ENCODE results near the gene THADA. TPM values are rescaled to one million over a fixed set of nuclear protein-coding genes. Genes with fewer than 3 reads are reported as not detected.

Gene THADA
- total and polyA plus RNA-seq, 5 donors from 2014 or later: 19.1 to 52.9 (median 20.2) TPM

GRCh38 chr2:43254331-43254730, 341.5 kb downstream of the THADA start:
- Histone ChIP-seq H3K4me1 (ENCODE audit: control insufficient read depth, insufficient read depth, low read length, poor library complexity, severe bottlenecking) (no peaks in the 10 kb centered on the region), H3K9me3 (ENCODE audit: control insufficient read depth in 2 of 2, low read length in 2 of 2) (no peaks in the 10 kb centered on the region), H3K4me3 (ENCODE audit: low read depth, low read length) (no peak overlapping the region), H3K27me3 (ENCODE audit: control insufficient read depth, insufficient read depth, low read length) (no peaks in the 10 kb centered on the region), H3K27ac (ENCODE audit: insufficient read depth, low read length, poor library complexity, severe bottlenecking) (no peak overlapping the region), H3K36me3 (ENCODE audit: control insufficient read depth, insufficient read depth, low read length) (peaks cover 23% of the 10 kb centered on the region)
- DNase-seq (no peak), ATAC-seq (ENCODE audit: low read depth in 2 of 2) (no peak)
- Mint-ChIP-seq H3K36me3 (peaks cover 17% of the 10 kb centered on the region), H3K4me1 (no peaks in the 10 kb centered on the region), H3K27ac (peak overlapping the region in 1 of 3 donors; percentile 30), H3K27me3 (no peaks in the 10 kb centered on the region), H3K4me3 (no peak overlapping the region), H3K9me3 (no peaks in the 10 kb centered on the region)

GRCh38 chr2:43251171-43251731, 344.6 kb downstream of the THADA start:
- Histone ChIP-seq H3K27me3 (ENCODE audit: control insufficient read depth, insufficient read depth, low read length) (no peaks in the 10 kb centered on the region), H3K9me3 (ENCODE audit: control insufficient read depth in 2 of 2, low read length in 2 of 2) (no peaks in the 10 kb centered on the region), H3K36me3 (ENCODE audit: control insufficient read depth, insufficient read depth, low read length) (peaks cover 8% of the 10 kb centered on the region), H3K4me1 (ENCODE audit: control insufficient read depth, insufficient read depth, low read length, poor library complexity, severe bottlenecking) (no peaks in the 10 kb centered on the region), H3K4me3 (ENCODE audit: low read depth, low read length) (no peak overlapping the region), H3K27ac (ENCODE audit: insufficient read depth, low read length, poor library complexity, severe bottlenecking) (no peak overlapping the region)
- ATAC-seq (ENCODE audit: low read depth in 2 of 2) (no peak), DNase-seq (no peak)
- Mint-ChIP-seq H3K4me3 (no peak overlapping the region), H3K4me1 (peaks cover 0 to 4% (median 1%) of the 10 kb centered on the region in 4 donors), H3K9me3 (no peaks in the 10 kb centered on the region), H3K36me3 (peaks cover 17% of the 10 kb centered on the region), H3K27ac (peak overlapping the region in 1 of 3 donors; percentile 63), H3K27me3 (no peaks in the 10 kb centered on the region)

GRCh38 chr2:43250015-43250414, 345.8 kb downstream of the THADA start:
- ATAC-seq (ENCODE audit: low read depth in 2 of 2): no peak
- no peaks in the 10 kb centered on the region for H3K27me3 Mint-ChIP-seq
- Histone ChIP-seq H3K36me3 (ENCODE audit: control insufficient read depth, insufficient read depth, low read length) (peaks cover 3% of the 10 kb centered on the region), H3K4me3 (ENCODE audit: low read depth, low read length) (no peak overlapping the region), H3K4me1 (ENCODE audit: control insufficient read depth, insufficient read depth, low read length, poor library complexity, severe bottlenecking) (no peaks in the 10 kb centered on the region), H3K27me3 (ENCODE audit: control insufficient read depth, insufficient read depth, low read length) (no peaks in the 10 kb centered on the region), H3K9me3 (ENCODE audit: control insufficient read depth in 2 of 2, low read length in 2 of 2) (no peaks in the 10 kb centered on the region), H3K27ac (ENCODE audit: insufficient read depth, low read length, poor library complexity, severe bottlenecking) (no peak overlapping the region)
- H3K4me1 Mint-ChIP-seq: peaks cover 0 to 4% (median 1%) of the 10 kb centered on the region in 4 donors
- H3K9me3 Mint-ChIP-seq: no peaks in the 10 kb centered on the region
- peak overlapping the region in 1 of 3 donors; percentile 1 for H3K27ac Mint-ChIP-seq
- peaks cover 17% of the 10 kb centered on the region for H3K36me3 Mint-ChIP-seq
- no peak overlapping the region for H3K4me3 Mint-ChIP-seq
- DNase-seq: no peak

- H3K4me3 ChIP-seq (ENCODE audit: low read depth, low read length): no peak overlapping the region
- H3K36me3 ChIP-seq (ENCODE audit: control insufficient read depth, insufficient read depth, low read length): peaks cover 7% of the 10 kb centered on the region
- no peaks in the 10 kb centered on the region for H3K9me3 Mint-ChIP-seq
- no peaks in the 10 kb centered on the region for H3K27me3 Mint-ChIP-seq
- no peak for DNase-seq
- no peak overlapping the region for H3K27ac Mint-ChIP-seq
- H3K4me3 Mint-ChIP-seq: no peak overlapping the region
- H3K27ac ChIP-seq (ENCODE audit: insufficient read depth, low read length, poor library complexity, severe bottlenecking): no peak overlapping the region
- peaks cover 0 to 4% (median 1%) of the 10 kb centered on the region in 4 donors for H3K4me1 Mint-ChIP-seq
- H3K36me3 Mint-ChIP-seq: peaks cover 11% of the 10 kb centered on the region
- H3K27me3 ChIP-seq (ENCODE audit: control insufficient read depth, insufficient read depth, low read length): no peaks in the 10 kb centered on the region
- ATAC-seq (ENCODE audit: low read depth in 2 of 2): no peak
- no peaks in the 10 kb centered on the region for H3K9me3 ChIP-seq (ENCODE audit: control insufficient read depth in 2 of 2, low read length in 2 of 2)
- H3K4me1 ChIP-seq (ENCODE audit: control insufficient read depth, insufficient read depth, low read length, poor library complexity, severe bottlenecking): no peaks in the 10 kb centered on the region
These were observed 347.2 kb downstream of the THADA start for GRCh38 chr2:43248621-43249020.

- no peak overlapping the region for H3K27ac ChIP-seq (ENCODE audit: insufficient read depth, low read length, poor library complexity, severe bottlenecking)
- Mint-ChIP-seq H3K9me3 (no peaks in the 10 kb centered on the region), H3K27me3 (no peaks in the 10 kb centered on the region), H3K27ac (peak overlapping the region in 1 of 3 donors; percentile 36), H3K4me1 (peaks cover 0 to 4% (median 1%) of the 10 kb centered on the region in 4 donors), H3K4me3 (no peak overlapping the region), H3K36me3 (peaks cover 11% of the 10 kb centered on the region)
- H3K4me3 ChIP-seq (ENCODE audit: low read depth, low read length): no peak overlapping the region
- no peaks in the 10 kb centered on the region for H3K27me3 ChIP-seq (ENCODE audit: control insufficient read depth, insufficient read depth, low read length)
- no peaks in the 10 kb centered on the region for H3K9me3 ChIP-seq (ENCODE audit: control insufficient read depth in 2 of 2, low read length in 2 of 2)
- no peak for DNase-seq
- peaks cover 9% of the 10 kb centered on the region for H3K36me3 ChIP-seq (ENCODE audit: control insufficient read depth, insufficient read depth, low read length)
- no peak for ATAC-seq (ENCODE audit: low read depth in 2 of 2)
- H3K4me1 ChIP-seq (ENCODE audit: control insufficient read depth, insufficient read depth, low read length, poor library complexity, severe bottlenecking): no peaks in the 10 kb centered on the region
These were observed 349.2 kb downstream of the THADA start for GRCh38 chr2:43246641-43247040.

- H3K4me1 ChIP-seq (ENCODE audit: control insufficient read depth, insufficient read depth, low read length, poor library complexity, severe bottlenecking): no peaks in the 10 kb centered on the region
- peaks cover 12% of the 10 kb centered on the region for H3K36me3 ChIP-seq (ENCODE audit: control insufficient read depth, insufficient read depth, low read length)
- no peaks in the 10 kb centered on the region for H3K9me3 ChIP-seq (ENCODE audit: control insufficient read depth in 2 of 2, low read length in 2 of 2)
- ATAC-seq (ENCODE audit: low read depth in 2 of 2) (no peak), DNase-seq (no peak)
- H3K4me3 ChIP-seq (ENCODE audit: low read depth, low read length): no peak overlapping the region
- no peaks in the 10 kb centered on the region for H3K27me3 ChIP-seq (ENCODE audit: control insufficient read depth, insufficient read depth, low read length)
- peaks cover 8% of the 10 kb centered on the region for H3K36me3 Mint-ChIP-seq
- H3K27ac ChIP-seq (ENCODE audit: insufficient read depth, low read length, poor library complexity, severe bottlenecking): no peak overlapping the region
- H3K27ac Mint-ChIP-seq: peak overlapping the region in 2 of 3 donors; percentile 46 to 88
- H3K4me3 Mint-ChIP-seq: peak overlapping the region in 1 of 4 donors; percentile 43
- H3K4me1 Mint-ChIP-seq: peaks cover 5 to 15% (median 8%) of the 10 kb centered on the region in 4 donors
- H3K27me3 Mint-ChIP-seq: no peaks in the 10 kb centered on the region
- no peaks in the 10 kb centered on the region for H3K9me3 Mint-ChIP-seq
These were observed 354.3 kb downstream of the THADA start for GRCh38 chr2:43241558-43241957.

- H3K4me1 ChIP-seq (ENCODE audit: control insufficient read depth, insufficient read depth, low read length, poor library complexity, severe bottlenecking): no peaks in the 10 kb centered on the region
These were observed 355.1 kb downstream of the THADA start for GRCh38 chr2:43240766-43241150.

More at GRCh38 chr2:43240766-43241150, 355.1 kb downstream of the THADA start:
- H3K36me3 Mint-ChIP-seq: peaks cover 8% of the 10 kb centered on the region
- peaks cover 5 to 15% (median 8%) of the 10 kb centered on the region in 4 donors for H3K4me1 Mint-ChIP-seq
- H3K9me3 ChIP-seq (ENCODE audit: control insufficient read depth in 2 of 2, low read length in 2 of 2): no peaks in the 10 kb centered on the region
- no peak overlapping the region for H3K4me3 ChIP-seq (ENCODE audit: low read depth, low read length)
- no peaks in the 10 kb centered on the region for H3K27me3 Mint-ChIP-seq
- DNase-seq: no peak
- H3K9me3 Mint-ChIP-seq: no peaks in the 10 kb centered on the region
- H3K36me3 ChIP-seq (ENCODE audit: control insufficient read depth, insufficient read depth, low read length): peaks cover 12% of the 10 kb centered on the region
- no peak overlapping the region for H3K27ac ChIP-seq (ENCODE audit: insufficient read depth, low read length, poor library complexity, severe bottlenecking)
- H3K4me3 Mint-ChIP-seq: no peak overlapping the region
- peak overlapping the region in 1 of 3 donors; percentile 38 for H3K27ac Mint-ChIP-seq
- ATAC-seq (ENCODE audit: low read depth in 2 of 2): no peak
- H3K27me3 ChIP-seq (ENCODE audit: control insufficient read depth, insufficient read depth, low read length): no peaks in the 10 kb centered on the region
